H1 (cell line): ENCODE data around the gene WDR35.

Source experiments
- CHD7 ChIP-seq: fragments of 300-600 bp; sonication (generic); IDR thresholded peaks from 2 replicates; pipeline ENCODE4 v1.7.1; 2012; ENCODE audit warnings: low read length, moderate library complexity, mild to moderate bottlenecking, inconsistent platforms; ENCODE audit not compliant: insufficient replicate concordance
- CREB1 ChIP-seq: IDR thresholded peaks from 2 replicates; pipeline ENCODE4 v1.6.1; 2012; ENCODE audit warnings: inconsistent platforms
- EP300 ChIP-seq, 2 experiments: IDR thresholded peaks; 1 replicate in 1 of 2; 2 replicates in 1 of 2; pipeline ENCODE4 v1.6.1; 2011 to 2012; ENCODE audit warnings: low read depth in 2 of 2, low read length in 2 of 2, mild to moderate bottlenecking in 2 of 2, borderline replicate concordance in 1 of 2, inconsistent platforms in 1 of 2, moderate library complexity in 1 of 2
- FOSL1 ChIP-seq: IDR thresholded peaks from 2 replicates; pipeline ENCODE4 v1.6.1; 2011; ENCODE audit warnings: mild to moderate bottlenecking, low read depth, low read length, moderate library complexity; ENCODE audit not compliant: insufficient read depth
- JUN ChIP-seq: IDR thresholded peaks from 2 replicates; pipeline ENCODE4 v1.6.1; 2011; ENCODE audit warnings: low read depth, mild to moderate bottlenecking, improper control_type of control experiment, low read length
- POLR2A ChIP-seq, 2 experiments: IDR thresholded peaks; 1 replicate in 1 of 2; 2 replicates in 1 of 2; pipeline ENCODE4 v1.6.1; 2011; ENCODE audit warnings: low read depth in 2 of 2, low read length in 2 of 2, mild to moderate bottlenecking in 2 of 2; ENCODE audit errors: control extremely low read depth in 1 of 2
- POLR2AphosphoS5 ChIP-seq: IDR thresholded peaks from 2 replicates; pipeline ENCODE4 v1.6.1; 2011; ENCODE audit warnings: low read depth, low read length
- RBBP5 ChIP-seq: IDR thresholded peaks from 2 replicates; pipeline ENCODE4 v1.7.1; 2012; ENCODE audit warnings: low read depth, mild to moderate bottlenecking, inconsistent platforms, low read length, moderate library complexity, borderline replicate concordance
- SP2 ChIP-seq: IDR thresholded peaks from 2 replicates; pipeline ENCODE4 v1.6.1; 2012; ENCODE audit warnings: mild to moderate bottlenecking, low read length, inconsistent platforms
- TCF12 ChIP-seq: IDR thresholded peaks from 2 replicates; pipeline ENCODE4 v1.6.1; 2011; ENCODE audit warnings: low read depth, mild to moderate bottlenecking, low read length
- TF ChIP-seq, protein P1 (sequence below), 3 experiments: IDR thresholded peaks; 1 replicate in 2 of 3; 2 replicates in 1 of 3; pipeline versions ENCODE4 v1.5.1 to v1.6.1; 2011; ENCODE audit warnings: low read length in 3 of 3, mild to moderate bottlenecking in 3 of 3, inconsistent platforms in 2 of 3, low read depth in 1 of 3, moderate library complexity in 1 of 3; ENCODE audit not compliant: insufficient read depth in 1 of 3; ENCODE audit errors: control extremely low read depth in 1 of 3

GRCh38 chr2:19882286-19882685 lies 107.6 kb downstream of the WDR35 start:
- TF ChIP-seq, protein P1, sequence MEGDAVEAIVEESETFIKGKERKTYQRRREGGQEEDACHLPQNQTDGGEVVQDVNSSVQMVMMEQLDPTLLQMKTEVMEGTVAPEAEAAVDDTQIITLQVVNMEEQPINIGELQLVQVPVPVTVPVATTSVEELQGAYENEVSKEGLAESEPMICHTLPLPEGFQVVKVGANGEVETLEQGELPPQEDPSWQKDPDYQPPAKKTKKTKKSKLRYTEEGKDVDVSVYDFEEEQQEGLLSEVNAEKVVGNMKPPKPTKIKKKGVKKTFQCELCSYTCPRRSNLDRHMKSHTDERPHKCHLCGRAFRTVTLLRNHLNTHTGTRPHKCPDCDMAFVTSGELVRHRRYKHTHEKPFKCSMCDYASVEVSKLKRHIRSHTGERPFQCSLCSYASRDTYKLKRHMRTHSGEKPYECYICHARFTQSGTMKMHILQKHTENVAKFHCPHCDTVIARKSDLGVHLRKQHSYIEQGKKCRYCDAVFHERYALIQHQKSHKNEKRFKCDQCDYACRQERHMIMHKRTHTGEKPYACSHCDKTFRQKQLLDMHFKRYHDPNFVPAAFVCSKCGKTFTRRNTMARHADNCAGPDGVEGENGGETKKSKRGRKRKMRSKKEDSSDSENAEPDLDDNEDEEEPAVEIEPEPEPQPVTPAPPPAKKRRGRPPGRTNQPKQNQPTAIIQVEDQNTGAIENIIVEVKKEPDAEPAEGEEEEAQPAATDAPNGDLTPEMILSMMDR (IDR thresholded peaks at IDR 0.05; ENCODE audit: control extremely low read depth in 1 of 3, insufficient read depth in 1 of 3, low read depth in 1 of 3, low read length in 3 of 3): no peak
- TF ChIP-seq EP300 (IDR thresholded peaks at IDR 0.05; ENCODE audit: borderline replicate concordance in 1 of 2, low read depth in 2 of 2, low read length in 2 of 2): no peak
- TF ChIP-seq JUN: no peak
- TF ChIP-seq CHD7: no peak
- no peak for TF ChIP-seq SP2
- no peak for TF ChIP-seq CREB1
- no peak for TF ChIP-seq FOSL1
- TF ChIP-seq POLR2A (IDR thresholded peaks at IDR 0.05; ENCODE audit: control extremely low read depth in 1 of 2, low read depth in 2 of 2, low read length in 2 of 2): no peak
- TF ChIP-seq RBBP5: no peak
- TF ChIP-seq POLR2AphosphoS5: no peak
- TF ChIP-seq TCF12: no peak
